ENCODE measurements around the gene COG5.

DNA sequence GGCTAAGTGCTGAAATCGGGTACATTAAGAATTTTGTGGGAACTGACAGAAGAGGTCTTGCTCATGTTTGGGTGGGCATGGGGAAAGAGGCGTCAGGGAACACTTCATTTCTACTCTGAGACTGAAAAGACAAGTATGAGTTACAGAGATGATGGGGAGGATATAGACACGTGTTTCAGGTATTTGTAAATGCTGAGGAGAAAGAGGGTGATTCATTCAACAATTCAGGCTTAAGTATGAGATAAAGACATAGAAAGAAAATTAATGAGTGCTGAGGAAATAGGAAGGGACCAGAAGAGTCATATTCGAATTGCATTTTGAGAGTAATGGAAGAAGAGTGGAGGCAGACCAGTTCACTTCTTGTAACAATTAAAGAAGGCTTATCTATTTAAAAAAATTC lies 251.3 kb downstream of the COG5 start:
- TF ChIP-seq, protein P1, sequence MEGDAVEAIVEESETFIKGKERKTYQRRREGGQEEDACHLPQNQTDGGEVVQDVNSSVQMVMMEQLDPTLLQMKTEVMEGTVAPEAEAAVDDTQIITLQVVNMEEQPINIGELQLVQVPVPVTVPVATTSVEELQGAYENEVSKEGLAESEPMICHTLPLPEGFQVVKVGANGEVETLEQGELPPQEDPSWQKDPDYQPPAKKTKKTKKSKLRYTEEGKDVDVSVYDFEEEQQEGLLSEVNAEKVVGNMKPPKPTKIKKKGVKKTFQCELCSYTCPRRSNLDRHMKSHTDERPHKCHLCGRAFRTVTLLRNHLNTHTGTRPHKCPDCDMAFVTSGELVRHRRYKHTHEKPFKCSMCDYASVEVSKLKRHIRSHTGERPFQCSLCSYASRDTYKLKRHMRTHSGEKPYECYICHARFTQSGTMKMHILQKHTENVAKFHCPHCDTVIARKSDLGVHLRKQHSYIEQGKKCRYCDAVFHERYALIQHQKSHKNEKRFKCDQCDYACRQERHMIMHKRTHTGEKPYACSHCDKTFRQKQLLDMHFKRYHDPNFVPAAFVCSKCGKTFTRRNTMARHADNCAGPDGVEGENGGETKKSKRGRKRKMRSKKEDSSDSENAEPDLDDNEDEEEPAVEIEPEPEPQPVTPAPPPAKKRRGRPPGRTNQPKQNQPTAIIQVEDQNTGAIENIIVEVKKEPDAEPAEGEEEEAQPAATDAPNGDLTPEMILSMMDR (IDR thresholded peaks at IDR 0.05), result no peak
- no peak for TF ChIP-seq TCF7L2 (IDR thresholded peaks at IDR 0.05; ENCODE audit: low read depth, low read length)
- no peak for TF ChIP-seq POLR2AphosphoS5 (IDR thresholded peaks at IDR 0.05; ENCODE audit: low read depth, low read length)
- TF ChIP-seq SIN3A (IDR thresholded peaks at IDR 0.05; ENCODE audit: borderline replicate concordance, insufficient read depth, low read depth, low read length), result no peak
